ENCODE data around the gene TGFBRAP1.

Gene TGFBRAP1

GRCh38 chr2:105313877-105314276 lies 15.7 kb downstream of the TGFBRAP1 start:
- no peak for DNase-seq

GRCh38 chr2:105309147-105309545 lies 20.4 kb downstream of the TGFBRAP1 start:
- DNase-seq: no peak

DNA sequence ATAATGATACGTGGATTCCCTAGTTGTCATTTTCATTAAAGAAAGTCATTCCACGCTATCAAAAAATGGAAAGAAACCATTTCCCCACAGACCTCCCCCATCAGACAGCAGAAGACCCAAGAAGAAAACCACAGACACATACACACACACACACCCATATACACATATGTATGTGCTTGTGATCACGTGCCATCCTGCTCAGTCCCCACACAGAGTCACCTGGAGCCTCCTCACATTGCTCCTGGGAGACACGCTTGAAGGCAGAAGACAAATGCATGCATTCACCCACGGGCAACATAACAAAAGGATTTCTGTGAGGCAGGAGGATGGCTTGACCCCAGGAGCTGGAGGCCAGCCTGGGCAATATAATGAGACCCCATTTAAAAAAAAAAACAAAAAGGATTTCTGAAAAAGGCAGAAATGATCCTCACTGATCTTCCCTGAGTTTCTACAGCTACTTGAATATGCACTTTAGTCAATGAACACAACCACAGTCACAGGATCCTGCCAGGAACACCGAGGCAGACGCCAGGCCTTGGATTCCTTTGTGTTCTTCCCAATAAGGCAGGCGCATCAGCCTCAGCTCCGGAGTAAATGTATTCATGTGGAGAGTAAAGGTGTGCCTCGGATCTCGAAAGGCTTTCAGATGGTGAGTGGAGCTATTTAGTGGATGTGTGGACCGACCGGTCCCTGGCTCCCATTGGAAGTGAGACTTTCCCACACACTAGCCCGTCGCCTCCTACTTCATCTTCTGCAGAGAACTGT lies 21.0 kb downstream of the TGFBRAP1 start:
- DNase-seq: no peak

GRCh38 chr2:105307962-105308361 lies 21.6 kb downstream of the TGFBRAP1 start:
- DNase-seq: no peak

DNA sequence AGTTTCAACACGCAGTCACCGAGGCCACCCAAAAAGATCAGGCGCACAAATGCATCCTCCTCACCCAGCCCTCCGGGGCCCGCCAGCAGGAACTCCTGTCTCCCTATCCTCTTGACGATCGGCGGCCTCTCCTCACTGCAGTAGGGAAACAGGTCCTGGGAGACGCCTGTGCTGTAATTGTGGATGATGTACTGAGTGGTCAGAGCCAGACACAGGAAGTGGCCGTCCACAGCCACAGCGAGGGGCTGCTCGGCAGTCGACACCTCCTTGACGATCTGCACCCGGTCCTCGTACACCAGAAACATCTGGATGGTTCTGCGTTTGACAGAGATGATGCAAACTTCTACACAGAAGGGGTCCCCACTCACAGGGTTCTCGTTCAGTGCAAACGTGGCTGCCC lies 22.0 kb downstream of the TGFBRAP1 start:
- DNase-seq: no peak

DNA sequence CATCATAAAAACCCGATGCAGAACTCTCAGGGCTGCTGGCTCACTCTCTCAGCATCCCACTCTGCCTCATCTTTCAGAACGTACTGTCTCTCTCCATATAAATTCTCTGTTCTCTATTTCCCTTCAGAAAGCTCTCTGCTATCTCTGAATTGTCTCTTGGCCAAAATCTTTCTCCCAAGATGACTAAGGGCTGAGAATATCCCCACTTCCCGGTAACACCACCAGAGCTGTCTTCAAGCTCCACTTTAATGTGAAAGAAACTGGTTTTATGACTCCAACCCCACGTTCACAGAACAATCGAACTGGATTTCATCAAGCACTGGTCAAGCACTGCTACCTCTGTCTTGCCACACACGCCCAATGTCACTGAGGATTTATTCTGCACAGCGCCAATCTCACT lies 22.4 kb downstream of the TGFBRAP1 start:
- no peak for DNase-seq

DNA sequence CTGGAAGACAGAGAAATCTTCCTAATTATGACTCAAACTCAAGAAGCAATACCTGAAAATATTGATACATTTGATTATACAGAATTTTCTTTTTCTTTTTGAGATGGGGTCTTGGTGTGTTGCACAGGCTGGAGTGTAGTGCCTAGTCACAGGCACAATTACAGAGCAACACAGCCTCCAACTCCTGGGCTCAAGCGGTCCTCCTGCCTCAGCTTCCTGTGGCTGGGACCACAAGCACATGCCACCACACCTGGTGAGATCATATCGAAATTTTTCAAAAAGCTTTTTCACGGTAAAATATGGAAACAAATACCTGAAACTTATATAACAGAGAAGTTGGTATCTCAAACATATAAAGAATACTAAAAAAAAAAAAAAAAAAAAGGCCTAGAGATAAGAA lies 27.9 kb downstream of the TGFBRAP1 start:
- no peak for DNase-seq

DNA sequence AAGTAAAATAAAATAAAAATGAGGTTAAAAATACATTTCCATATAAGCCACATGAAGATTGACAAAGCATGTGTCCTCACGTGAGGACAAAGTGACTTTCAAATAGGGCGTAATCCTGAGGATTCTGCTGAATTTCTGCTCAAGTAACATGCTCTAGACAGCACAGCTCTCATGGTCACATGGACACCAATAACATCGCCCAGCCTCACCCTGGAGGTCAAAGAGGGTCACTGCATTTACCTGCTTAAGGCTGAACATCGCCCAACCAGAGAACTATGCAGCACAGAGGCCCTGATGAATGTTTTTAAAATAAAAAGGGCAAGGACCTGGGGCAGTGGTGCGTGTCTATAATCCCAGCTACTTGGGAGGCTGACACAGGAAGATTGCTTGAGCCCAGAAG lies 30.2 kb downstream of the TGFBRAP1 start:
- DNase-seq: no peak

- DNase-seq: no peak
These were observed 31.5 kb downstream of the TGFBRAP1 start for GRCh38 chr2:105298017-105298416.

GRCh38 chr2:105297216-105297615 lies 32.3 kb downstream of the TGFBRAP1 start:
- DNase-seq: no peak

- no peak for DNase-seq
These were observed 33.4 kb downstream of the TGFBRAP1 start for GRCh38 chr2:105296017-105296611.

DNA sequence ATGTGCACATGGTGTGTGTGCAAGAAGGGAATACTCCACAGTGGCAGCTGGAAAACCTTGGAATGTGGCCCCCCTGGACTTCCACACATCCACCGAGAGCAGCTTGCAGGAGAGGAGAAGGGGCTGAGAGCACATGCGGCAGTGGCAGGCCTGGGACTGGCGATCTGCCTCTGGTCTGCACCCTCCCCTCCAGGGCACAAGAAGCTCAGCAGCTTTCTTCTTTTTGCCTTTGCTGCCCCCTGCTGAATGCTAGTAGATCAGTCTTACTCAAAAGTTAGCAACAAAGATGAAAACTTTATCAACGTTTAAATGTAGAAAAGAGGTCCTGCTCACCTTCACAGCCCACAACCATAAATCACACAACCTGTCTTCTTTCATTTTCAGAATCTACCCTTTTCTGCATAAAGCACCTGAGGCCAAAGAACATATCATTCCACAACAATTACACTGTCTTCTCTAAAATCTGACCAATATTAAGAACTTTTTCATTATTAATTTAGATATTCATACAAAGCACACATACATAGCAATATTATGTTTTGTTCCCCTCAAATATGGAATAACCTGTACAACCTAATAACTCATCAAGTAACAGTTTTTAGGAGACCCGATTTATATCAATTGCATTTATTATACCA lies 34.6 kb downstream of the TGFBRAP1 start:
- DNase-seq: no peak

DNA sequence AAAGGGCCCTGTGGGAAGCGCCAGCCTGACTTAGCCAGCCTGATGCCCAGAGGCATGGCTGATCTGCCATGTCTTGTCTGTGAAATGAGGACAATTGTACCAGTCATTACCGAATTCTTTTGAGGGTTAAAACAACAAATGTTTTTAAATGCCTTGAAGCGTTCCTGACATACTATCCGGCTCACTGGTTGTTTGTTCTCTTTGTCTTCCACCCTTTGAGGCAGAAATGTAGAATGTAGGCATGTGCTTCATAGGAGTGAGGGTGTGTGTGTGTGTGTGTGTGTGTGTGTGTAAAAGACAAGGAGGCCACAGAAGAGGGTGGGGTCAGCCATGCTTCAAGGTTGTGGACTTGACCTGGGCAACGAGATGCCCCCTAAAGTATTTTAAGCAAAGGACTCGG lies 35.5 kb downstream of the TGFBRAP1 start:
- no peak for DNase-seq

GRCh38 chr2:105291981-105292380 lies 37.6 kb downstream of the TGFBRAP1 start:
- DNase-seq: no peak

- no peak for DNase-seq
These were observed 38.4 kb downstream of the TGFBRAP1 start for GRCh38 chr2:105290981-105291660.

- no peak for DNase-seq
These were observed 41.4 kb downstream of the TGFBRAP1 start for GRCh38 chr2:105288133-105288532.

- peak in 1 of 2 experiments; percentile 10 for DNase-seq
These were observed 41.8 kb downstream of the TGFBRAP1 start for GRCh38 chr2:105287692-105288091.

GRCh38 chr2:105283532-105283931 lies 46.0 kb downstream of the TGFBRAP1 start:
- no peak for DNase-seq

GRCh38 chr2:105280281-105280680 lies 49.3 kb downstream of the TGFBRAP1 start:
- no peak for DNase-seq

GRCh38 chr2:105279126-105279525 lies 50.4 kb downstream of the TGFBRAP1 start:
- DNase-seq: no peak

DNA sequence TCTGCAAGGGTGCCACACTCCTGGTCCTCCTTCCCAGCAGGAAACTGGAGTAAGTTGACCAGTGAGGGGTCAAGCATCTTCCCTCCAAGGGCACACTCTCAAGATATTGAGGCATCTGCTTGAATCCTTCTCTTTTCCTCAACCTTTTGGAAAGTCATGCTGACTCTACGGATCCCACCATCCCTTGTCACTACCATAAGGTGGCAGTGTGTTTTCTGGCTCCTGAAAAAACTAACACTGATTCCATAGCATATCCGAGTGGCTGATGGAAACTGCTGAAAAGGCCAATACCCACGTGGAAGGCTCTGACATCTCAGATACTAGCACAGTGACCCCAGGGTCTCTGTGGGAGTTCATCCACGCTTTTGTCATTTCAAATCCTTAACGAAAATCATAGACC lies 50.9 kb downstream of the TGFBRAP1 start:
- DNase-seq: no peak

DNA sequence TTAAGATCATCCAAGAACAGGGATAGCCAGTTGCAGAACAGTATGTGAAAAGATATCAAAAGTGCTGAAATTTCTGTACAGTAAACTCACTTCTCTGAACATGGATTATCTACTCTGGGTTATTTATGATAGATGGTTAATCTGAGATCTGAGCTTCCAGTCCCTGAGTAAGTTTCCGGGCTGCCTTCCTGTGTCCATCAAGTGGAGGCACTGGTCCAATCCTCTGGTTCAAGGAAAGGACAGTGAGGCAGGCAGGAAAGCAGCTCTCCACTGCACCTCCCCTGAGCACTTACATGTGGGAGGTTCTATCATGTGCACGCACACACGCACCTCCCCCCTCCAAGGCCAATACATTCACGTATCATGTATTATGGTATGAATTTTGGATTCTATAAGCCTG lies 55.5 kb downstream of the TGFBRAP1 start:
- DNase-seq: no peak

DNA sequence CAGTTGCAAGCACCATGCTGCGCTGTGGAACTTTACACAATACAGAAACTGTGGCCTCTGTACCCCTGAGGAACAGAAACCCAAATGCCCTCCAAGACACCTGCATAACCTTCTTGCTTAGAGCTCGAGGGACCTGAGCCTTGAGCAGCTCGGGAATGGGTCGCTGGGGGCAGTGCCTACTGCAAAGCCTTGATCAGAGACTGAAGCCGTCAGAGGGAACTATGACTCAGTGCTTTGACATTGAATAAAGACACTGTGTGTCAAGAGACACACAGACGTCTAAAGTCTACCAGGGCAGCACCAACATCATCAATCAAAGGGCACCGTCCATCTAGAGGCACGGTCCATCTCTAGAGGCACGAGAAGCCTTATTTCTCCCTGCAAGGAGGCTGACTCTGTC lies 57.4 kb downstream of the TGFBRAP1 start:
- no peak for DNase-seq

All from activated CD4-positive, alpha-beta T cell treated with anti-CD3 and anti-CD28 coated beads, Interleukin-2, amount 50 U/mL, for 4 hours (primary cell).